PC-9 (cell line): ENCODE results near the gene MALRD1.

Experiments used
- EZH2 ChIP-seq: fragments of 200-600 bp; sonication (generic); IDR thresholded peaks from 2 replicates; pipeline ENCODE4 v1.8.0; 2017; ENCODE audit warnings: antibody characterized with exemption, low read depth
- TF ChIP-seq, protein P1 (sequence below): fragments of 200-600 bp; sonication (generic); conservative IDR thresholded peaks from 2 replicates; pipeline ENCODE4 v1.6.1; 2017; ENCODE audit warnings: mixed run types, antibody characterized with exemption, mild to moderate bottlenecking, moderate library complexity

DNA sequence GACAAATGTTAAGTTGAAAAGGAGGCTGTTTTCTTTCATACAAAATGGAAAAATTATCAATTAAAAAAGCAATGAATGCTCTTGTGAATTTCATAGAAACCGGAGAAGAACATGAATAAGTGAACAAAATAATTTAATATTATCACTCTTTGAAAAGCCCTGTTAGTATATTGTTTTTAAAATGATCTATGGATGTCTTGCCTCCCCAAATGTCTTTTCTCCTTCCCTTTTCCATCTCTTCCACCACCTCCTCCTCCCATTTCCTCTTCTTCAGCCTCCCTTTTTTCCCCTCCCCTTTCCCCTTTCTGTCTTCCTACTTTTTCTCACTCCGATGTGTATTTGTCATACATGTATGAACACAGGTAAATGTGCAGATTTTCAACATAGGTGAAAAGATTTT is 234.7 kb downstream of the MALRD1 start:
- TF ChIP-seq, protein P1, sequence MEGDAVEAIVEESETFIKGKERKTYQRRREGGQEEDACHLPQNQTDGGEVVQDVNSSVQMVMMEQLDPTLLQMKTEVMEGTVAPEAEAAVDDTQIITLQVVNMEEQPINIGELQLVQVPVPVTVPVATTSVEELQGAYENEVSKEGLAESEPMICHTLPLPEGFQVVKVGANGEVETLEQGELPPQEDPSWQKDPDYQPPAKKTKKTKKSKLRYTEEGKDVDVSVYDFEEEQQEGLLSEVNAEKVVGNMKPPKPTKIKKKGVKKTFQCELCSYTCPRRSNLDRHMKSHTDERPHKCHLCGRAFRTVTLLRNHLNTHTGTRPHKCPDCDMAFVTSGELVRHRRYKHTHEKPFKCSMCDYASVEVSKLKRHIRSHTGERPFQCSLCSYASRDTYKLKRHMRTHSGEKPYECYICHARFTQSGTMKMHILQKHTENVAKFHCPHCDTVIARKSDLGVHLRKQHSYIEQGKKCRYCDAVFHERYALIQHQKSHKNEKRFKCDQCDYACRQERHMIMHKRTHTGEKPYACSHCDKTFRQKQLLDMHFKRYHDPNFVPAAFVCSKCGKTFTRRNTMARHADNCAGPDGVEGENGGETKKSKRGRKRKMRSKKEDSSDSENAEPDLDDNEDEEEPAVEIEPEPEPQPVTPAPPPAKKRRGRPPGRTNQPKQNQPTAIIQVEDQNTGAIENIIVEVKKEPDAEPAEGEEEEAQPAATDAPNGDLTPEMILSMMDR: no peak
- no peak for TF ChIP-seq EZH2
